Measurements from ENCODE around the gene PEAK1. TPM values are rescaled to one million over a fixed set of nuclear protein-coding genes. Genes with fewer than 3 reads are reported as not detected.

The PEAK1 gene
- total and polyA plus RNA-seq, 2 donors (not counting 1 experiment from before 2014, with no cell fraction given): 61.0 to 91.8 TPM

GRCh38 chr15:77097921-77098320 lies 322.0 kb downstream of the PEAK1 start:
- Histone ChIP-seq H3K27me3 (ENCODE audit: control insufficient read depth, insufficient read depth, low read length) (no peaks in the 10 kb centered on the region), H3K27ac (ENCODE audit: insufficient read depth, low read length) (no peak overlapping the region), H2AFZ (ENCODE audit: low read length) (no peak overlapping the region), H3K36me3 (ENCODE audit: control insufficient read depth, insufficient read depth, low read length) (no peaks in the 10 kb centered on the region), H3K9ac (ENCODE audit: insufficient read depth, low read length) (no peak overlapping the region), H3K4me2 (ENCODE audit: extremely low read depth, insufficient read depth, low read length) (no peak overlapping the region), H3K4me1 (ENCODE audit: control insufficient read depth, extremely low read depth, insufficient read depth, low read length) (no peaks in the 10 kb centered on the region), H3K79me2 (ENCODE audit: control insufficient read depth, insufficient read depth, low read length) (no peaks in the 10 kb centered on the region), H4K20me1 (ENCODE audit: control insufficient read depth, extremely low read depth, insufficient read depth, low read length) (no peaks in the 10 kb centered on the region), H3K4me3 (replicated peaks in 1 of 4; ENCODE audit: control extremely low read depth in 1 of 4, insufficient read depth in 1 of 4, low read depth in 3 of 4, low read length in 4 of 4) (no peak overlapping the region), H3K9me3 (ENCODE audit: control insufficient read depth, insufficient read depth, low read depth, low read length) (no peaks in the 10 kb centered on the region)
- DNase-seq (ENCODE audit: low read depth in 2 of 2): no peak
- TF ChIP-seq CTCF (conservative IDR thresholded peaks at IDR 0.05 in 1 of 2, IDR thresholded peaks at IDR 0.05 in 1 of 2; ENCODE audit: low read depth in 1 of 2, low read length in 2 of 2): no peak
- no peak for TF ChIP-seq EZH2 (IDR thresholded peaks at IDR 0.05; ENCODE audit: low read length, missing control alignments)

GRCh38 chr15:77097248-77097721 lies 322.6 kb downstream of the PEAK1 start:
- H3K79me2 ChIP-seq (ENCODE audit: control insufficient read depth, insufficient read depth, low read length): no peaks in the 10 kb centered on the region
- TF ChIP-seq CTCF (conservative IDR thresholded peaks at IDR 0.05 in 1 of 2, IDR thresholded peaks at IDR 0.05 in 1 of 2; ENCODE audit: low read depth in 1 of 2, low read length in 2 of 2) (no peak), EZH2 (IDR thresholded peaks at IDR 0.05; ENCODE audit: low read length, missing control alignments) (no peak)
- no peak overlapping the region for H3K9ac ChIP-seq (ENCODE audit: insufficient read depth, low read length)
- H4K20me1 ChIP-seq (ENCODE audit: control insufficient read depth, extremely low read depth, insufficient read depth, low read length): no peaks in the 10 kb centered on the region
- no peak overlapping the region for H2AFZ ChIP-seq (ENCODE audit: low read length)
- no peak overlapping the region for H3K4me2 ChIP-seq (ENCODE audit: extremely low read depth, insufficient read depth, low read length)
- H3K4me3 ChIP-seq (replicated peaks in 1 of 4; ENCODE audit: control extremely low read depth in 1 of 4, insufficient read depth in 1 of 4, low read depth in 3 of 4, low read length in 4 of 4): no peak overlapping the region
- no peak overlapping the region for H3K27ac ChIP-seq (ENCODE audit: insufficient read depth, low read length)
- DNase-seq (ENCODE audit: low read depth in 2 of 2): no peak
- no peaks in the 10 kb centered on the region for H3K27me3 ChIP-seq (ENCODE audit: control insufficient read depth, insufficient read depth, low read length)
- no peaks in the 10 kb centered on the region for H3K4me1 ChIP-seq (ENCODE audit: control insufficient read depth, extremely low read depth, insufficient read depth, low read length)
- H3K9me3 ChIP-seq (ENCODE audit: control insufficient read depth, insufficient read depth, low read depth, low read length): no peaks in the 10 kb centered on the region
- no peaks in the 10 kb centered on the region for H3K36me3 ChIP-seq (ENCODE audit: control insufficient read depth, insufficient read depth, low read length)

- Histone ChIP-seq H3K9me3 (ENCODE audit: control insufficient read depth, insufficient read depth, low read depth, low read length) (no peaks in the 10 kb centered on the region), H2AFZ (ENCODE audit: low read length) (no peak overlapping the region), H4K20me1 (ENCODE audit: control insufficient read depth, extremely low read depth, insufficient read depth, low read length) (no peaks in the 10 kb centered on the region), H3K27me3 (ENCODE audit: control insufficient read depth, insufficient read depth, low read length) (no peaks in the 10 kb centered on the region), H3K4me3 (replicated peaks in 1 of 4; ENCODE audit: control extremely low read depth in 1 of 4, insufficient read depth in 1 of 4, low read depth in 3 of 4, low read length in 4 of 4) (no peak overlapping the region), H3K36me3 (ENCODE audit: control insufficient read depth, insufficient read depth, low read length) (no peaks in the 10 kb centered on the region), H3K27ac (ENCODE audit: insufficient read depth, low read length) (no peak overlapping the region), H3K79me2 (ENCODE audit: control insufficient read depth, insufficient read depth, low read length) (no peaks in the 10 kb centered on the region), H3K4me1 (ENCODE audit: control insufficient read depth, extremely low read depth, insufficient read depth, low read length) (no peaks in the 10 kb centered on the region), H3K9ac (ENCODE audit: insufficient read depth, low read length) (no peak overlapping the region), H3K4me2 (ENCODE audit: extremely low read depth, insufficient read depth, low read length) (no peak overlapping the region)
- TF ChIP-seq EZH2 (IDR thresholded peaks at IDR 0.05; ENCODE audit: low read length, missing control alignments) (no peak), CTCF (conservative IDR thresholded peaks at IDR 0.05 in 1 of 2, IDR thresholded peaks at IDR 0.05 in 1 of 2; ENCODE audit: low read depth in 1 of 2, low read length in 2 of 2) (no peak)
- no peak for DNase-seq (ENCODE audit: low read depth in 2 of 2)
Observed at GRCh38 chr15:77096541-77096940, 323.4 kb downstream of the PEAK1 start.

Data from fibroblast of lung (primary cell).